H1 (cell line): ENCODE data around the gene CIAO2B. TPM values are rescaled to one million over a fixed set of nuclear protein-coding genes. Genes with fewer than 3 reads are reported as not detected.

Source experiments
- CHD1 ChIP-seq: IDR thresholded peaks from 2 replicates; pipeline ENCODE4 v1.6.1; 2012; ENCODE audit warnings: low read depth, low read length, improper control_type of control experiment
- USF2 ChIP-seq: IDR thresholded peaks from 2 replicates; pipeline ENCODE4 v1.6.1; 2011; ENCODE audit warnings: low read length, improper control_type of control experiment
- polyA plus RNA-seq, 7 experiments: library from polyadenylated mRNA; depleted of rRNA in 3 of 7; stranded (reverse) in 5 of 7; unstranded in 2 of 7; fragments of >200 nt in 5 of 7; fragments of 200-250 nt in 2 of 7; gene quantifications; 1 replicate in 5 of 7; 2 replicates in 1 of 7; 4 replicates in 1 of 7; pipeline versions ENCODE4 v1.2.1 to v1.2.3, GENCODE V29; 2011 to 2013; ENCODE audit warnings: missing spikeins in 2 of 7, mixed read lengths in 2 of 7
- total RNA-seq: library from RNA; stranded (reverse); fragmentation: NEBNext Ultra II Directional; extraction: Animal tissue kit (Norgen Biotek cat#: 25700); gene quantifications from 2 replicates; pipeline ENCODE4 v1.2.1, GENCODE V29; 2021
- TF ChIP-seq, protein P1 (sequence below), 3 experiments: IDR thresholded peaks; 1 replicate in 2 of 3; 2 replicates in 1 of 3; pipeline versions ENCODE4 v1.5.1 to v1.6.1; 2011; ENCODE audit warnings: low read length in 3 of 3, mild to moderate bottlenecking in 3 of 3, inconsistent platforms in 2 of 3, low read depth in 1 of 3, moderate library complexity in 1 of 3; ENCODE audit not compliant: insufficient read depth in 1 of 3; ENCODE audit errors: control extremely low read depth in 1 of 3

Gene CIAO2B
- total and polyA plus RNA-seq, 2 of the 8 experiments (the other 6 are each of a cell fraction or from before 2014, with no cell fraction given), result 65.6 to 248 TPM

- TF ChIP-seq USF2 (no peak), CHD1 (no peak)
- TF ChIP-seq, protein P1, sequence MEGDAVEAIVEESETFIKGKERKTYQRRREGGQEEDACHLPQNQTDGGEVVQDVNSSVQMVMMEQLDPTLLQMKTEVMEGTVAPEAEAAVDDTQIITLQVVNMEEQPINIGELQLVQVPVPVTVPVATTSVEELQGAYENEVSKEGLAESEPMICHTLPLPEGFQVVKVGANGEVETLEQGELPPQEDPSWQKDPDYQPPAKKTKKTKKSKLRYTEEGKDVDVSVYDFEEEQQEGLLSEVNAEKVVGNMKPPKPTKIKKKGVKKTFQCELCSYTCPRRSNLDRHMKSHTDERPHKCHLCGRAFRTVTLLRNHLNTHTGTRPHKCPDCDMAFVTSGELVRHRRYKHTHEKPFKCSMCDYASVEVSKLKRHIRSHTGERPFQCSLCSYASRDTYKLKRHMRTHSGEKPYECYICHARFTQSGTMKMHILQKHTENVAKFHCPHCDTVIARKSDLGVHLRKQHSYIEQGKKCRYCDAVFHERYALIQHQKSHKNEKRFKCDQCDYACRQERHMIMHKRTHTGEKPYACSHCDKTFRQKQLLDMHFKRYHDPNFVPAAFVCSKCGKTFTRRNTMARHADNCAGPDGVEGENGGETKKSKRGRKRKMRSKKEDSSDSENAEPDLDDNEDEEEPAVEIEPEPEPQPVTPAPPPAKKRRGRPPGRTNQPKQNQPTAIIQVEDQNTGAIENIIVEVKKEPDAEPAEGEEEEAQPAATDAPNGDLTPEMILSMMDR (IDR thresholded peaks at IDR 0.05; ENCODE audit: control extremely low read depth in 1 of 3, insufficient read depth in 1 of 3, low read depth in 1 of 3, low read length in 3 of 3), result no peak
Observed at GRCh38 chr16:66950971-66951790, 17.0 kb upstream of the CIAO2B start (continued).
